ENCODE data around the gene PURB.

DNA sequence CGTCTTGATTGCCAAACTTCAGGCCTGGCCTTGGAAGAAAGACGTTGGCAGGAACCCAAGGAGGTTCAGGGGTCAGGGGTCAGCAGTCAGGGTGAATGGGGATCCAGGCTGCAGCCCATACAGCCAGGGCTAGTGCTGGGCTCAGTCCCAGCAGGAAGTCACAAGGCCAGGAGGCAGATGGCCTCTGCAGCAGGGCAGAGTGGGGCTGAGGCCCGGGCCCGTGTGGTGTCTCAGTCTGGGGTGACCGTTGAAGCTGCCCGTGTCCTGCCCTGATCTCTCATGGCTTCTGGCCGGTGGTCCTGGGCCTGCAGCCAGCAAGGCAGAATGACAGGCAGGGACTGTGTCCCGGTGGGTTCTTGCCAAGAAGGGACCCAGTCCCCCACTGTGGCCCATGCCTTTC, 26.6 kb upstream of the PURB start:
- TF ChIP-seq, protein P1, sequence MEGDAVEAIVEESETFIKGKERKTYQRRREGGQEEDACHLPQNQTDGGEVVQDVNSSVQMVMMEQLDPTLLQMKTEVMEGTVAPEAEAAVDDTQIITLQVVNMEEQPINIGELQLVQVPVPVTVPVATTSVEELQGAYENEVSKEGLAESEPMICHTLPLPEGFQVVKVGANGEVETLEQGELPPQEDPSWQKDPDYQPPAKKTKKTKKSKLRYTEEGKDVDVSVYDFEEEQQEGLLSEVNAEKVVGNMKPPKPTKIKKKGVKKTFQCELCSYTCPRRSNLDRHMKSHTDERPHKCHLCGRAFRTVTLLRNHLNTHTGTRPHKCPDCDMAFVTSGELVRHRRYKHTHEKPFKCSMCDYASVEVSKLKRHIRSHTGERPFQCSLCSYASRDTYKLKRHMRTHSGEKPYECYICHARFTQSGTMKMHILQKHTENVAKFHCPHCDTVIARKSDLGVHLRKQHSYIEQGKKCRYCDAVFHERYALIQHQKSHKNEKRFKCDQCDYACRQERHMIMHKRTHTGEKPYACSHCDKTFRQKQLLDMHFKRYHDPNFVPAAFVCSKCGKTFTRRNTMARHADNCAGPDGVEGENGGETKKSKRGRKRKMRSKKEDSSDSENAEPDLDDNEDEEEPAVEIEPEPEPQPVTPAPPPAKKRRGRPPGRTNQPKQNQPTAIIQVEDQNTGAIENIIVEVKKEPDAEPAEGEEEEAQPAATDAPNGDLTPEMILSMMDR (IDR thresholded peaks at IDR 0.05; ENCODE audit: low read length) = no peak
- no peak for TF ChIP-seq EZH2 (IDR thresholded peaks at IDR 0.05; ENCODE audit: borderline replicate concordance, low read length)

Measured in OCI-LY1 (cell line).